Measurements from ENCODE around the gene TAC3.
"Not testable (repeated sequence)": the region's sequence is repeated elsewhere in the genome, so short reads cannot be mapped to it uniquely, and the experiment has no call there.

TAC3 gene

GRCh38 chr12:57001448-57001906, 14.9 kb downstream of the TAC3 start:
- no peak for DNase-seq

- DNase-seq: no peak
Measured at GRCh38 chr12:57000393-57000792, 15.9 kb downstream of the TAC3 start.

DNA sequence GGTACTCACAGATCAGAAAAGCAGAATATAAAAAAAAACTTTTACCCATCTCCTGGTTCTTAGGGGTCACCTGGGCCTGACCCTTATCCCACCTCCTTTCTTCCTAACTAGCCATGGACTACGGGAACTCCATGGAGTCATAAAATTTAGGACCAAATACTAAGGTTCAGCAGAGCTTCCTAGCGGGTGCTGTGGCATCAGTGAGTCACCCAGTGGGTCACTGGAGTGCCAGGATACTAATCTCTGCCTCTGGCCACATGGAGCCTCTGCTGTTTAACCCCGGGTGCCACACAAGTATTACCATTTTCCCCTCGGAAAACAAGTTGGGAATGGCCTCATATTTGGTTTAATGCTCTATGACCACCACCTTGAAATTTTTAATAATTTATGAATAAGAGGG, 16.9 kb downstream of the TAC3 start:
- no peak for DNase-seq

- no peak for DNase-seq
Measured at GRCh38 chr12:56998981-56999380, 17.3 kb downstream of the TAC3 start.

GRCh38 chr12:56998316-56998715, 18.0 kb downstream of the TAC3 start:
- DNase-seq: no peak

DNA sequence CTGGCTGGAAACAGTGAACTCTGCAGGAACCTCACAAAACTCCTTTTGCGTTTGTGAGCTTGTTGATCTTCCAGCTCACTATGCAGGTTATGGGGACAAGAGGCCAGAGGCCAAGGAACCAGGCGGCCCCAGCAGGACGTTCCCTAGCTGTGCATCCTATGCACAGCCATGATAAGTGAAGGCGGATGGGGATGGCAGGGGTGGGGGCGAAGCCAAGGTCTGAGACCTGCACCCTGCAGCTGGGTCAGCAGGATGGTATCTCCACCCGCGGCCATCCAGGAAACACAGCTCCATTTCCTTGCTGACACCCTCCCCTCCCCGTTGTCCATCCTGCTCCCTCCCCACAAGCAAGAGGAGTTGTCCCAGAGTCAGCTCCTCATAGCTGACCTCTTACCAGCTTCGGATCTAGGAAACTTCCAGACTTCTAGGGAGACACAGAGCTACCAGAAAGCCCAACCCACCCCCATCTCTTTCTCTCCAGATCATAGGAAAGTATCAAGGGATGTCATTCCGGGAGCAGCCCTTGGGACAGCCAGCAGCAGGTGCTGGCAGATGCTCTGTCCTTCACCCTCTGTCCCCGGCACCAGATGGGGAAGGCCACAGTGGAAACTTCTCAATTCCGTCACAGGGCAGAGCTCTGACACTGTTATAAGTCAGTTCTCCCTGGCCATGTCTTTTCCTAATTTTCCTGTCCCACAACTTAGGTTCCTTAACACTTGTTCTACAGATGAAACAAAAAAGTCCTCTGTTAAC, 19.4 kb downstream of the TAC3 start:
- no peak for DNase-seq

DNA sequence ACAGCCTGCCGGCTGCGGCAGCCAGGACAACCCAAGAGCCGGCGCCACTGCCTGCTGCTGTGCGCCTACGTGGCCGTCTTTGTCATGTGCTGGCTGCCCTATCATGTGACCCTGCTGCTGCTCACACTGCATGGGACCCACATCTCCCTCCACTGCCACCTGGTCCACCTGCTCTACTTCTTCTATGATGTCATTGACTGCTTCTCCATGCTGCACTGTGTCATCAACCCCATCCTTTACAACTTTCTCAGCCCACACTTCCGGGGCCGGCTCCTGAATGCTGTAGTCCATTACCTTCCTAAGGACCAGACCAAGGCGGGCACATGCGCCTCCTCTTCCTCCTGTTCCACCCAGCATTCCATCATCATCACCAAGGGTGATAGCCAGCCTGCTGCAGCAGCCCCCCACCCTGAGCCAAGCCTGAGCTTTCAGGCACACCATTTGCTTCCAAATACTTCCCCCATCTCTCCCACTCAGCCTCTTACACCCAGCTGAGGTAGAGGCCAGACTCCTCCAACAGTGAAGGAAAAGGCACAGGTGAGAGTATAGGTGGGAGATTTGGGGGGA, 20.3 kb downstream of the TAC3 start:
- no peak for DNase-seq

- no peak for DNase-seq
Measured at GRCh38 chr12:56995201-56995929, 21.0 kb downstream of the TAC3 start.

GRCh38 chr12:56994231-56994746, 22.0 kb downstream of the TAC3 start:
- DNase-seq: no peak

GRCh38 chr12:56993346-56993745, 23.0 kb downstream of the TAC3 start:
- DNase-seq: no peak

- DNase-seq: no peak
Measured at GRCh38 chr12:56991319-56992246, 24.7 kb downstream of the TAC3 start.

- no peak for DNase-seq
Measured at GRCh38 chr12:56990648-56991318, 25.5 kb downstream of the TAC3 start.

- no peak for DNase-seq
Measured at GRCh38 chr12:56989861-56990610, 26.3 kb downstream of the TAC3 start.

GRCh38 chr12:56988207-56988739, 28.1 kb downstream of the TAC3 start:
- no peak for DNase-seq

GRCh38 chr12:56987551-56988053, 28.7 kb downstream of the TAC3 start:
- no peak for DNase-seq

GRCh38 chr12:56987011-56987410, 29.3 kb downstream of the TAC3 start:
- no peak for DNase-seq

DNA sequence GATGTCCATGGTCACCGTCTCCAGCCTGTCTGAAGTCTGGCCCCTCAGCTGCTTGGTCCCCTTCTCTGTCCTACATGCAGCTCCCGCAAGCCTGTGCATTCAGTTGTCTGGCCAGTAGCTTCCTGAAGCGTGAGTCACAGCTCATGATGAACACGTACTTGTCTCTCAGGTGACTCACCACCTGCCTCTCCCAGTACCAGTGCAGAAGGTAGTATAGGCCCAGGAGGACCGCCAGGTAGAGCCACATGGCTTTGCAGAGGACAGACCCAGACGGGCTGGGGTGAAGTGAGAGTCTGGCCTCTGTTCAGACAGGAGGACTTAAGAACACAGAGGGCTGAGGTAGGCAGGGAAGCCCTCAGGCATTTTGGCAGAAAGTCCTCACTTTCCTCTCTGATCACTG, 30.6 kb downstream of the TAC3 start:
- not testable (repeated sequence) for DNase-seq

DNA sequence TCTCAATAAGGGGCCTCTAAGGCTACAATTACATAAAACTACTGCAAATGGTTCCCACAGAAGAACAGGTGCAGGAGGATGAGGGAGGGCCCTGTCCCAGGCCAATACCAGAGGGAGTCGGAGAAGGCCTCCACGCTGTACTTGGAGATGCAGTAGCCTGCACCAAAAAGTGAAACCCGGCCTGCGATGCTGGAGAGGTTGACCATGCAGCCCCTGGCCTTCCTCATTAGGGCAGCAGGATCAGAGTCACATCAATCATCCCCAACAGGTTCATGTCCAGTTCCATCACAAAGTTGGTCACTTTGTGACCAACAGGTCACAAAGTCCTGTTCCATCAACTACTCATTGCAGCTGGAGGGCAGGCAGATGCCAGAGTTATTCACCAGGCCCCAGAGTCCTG, 32.9 kb downstream of the TAC3 start:
- DNase-seq: no peak

- DNase-seq: not testable (repeated sequence)
Measured at GRCh38 chr12:56982578-56983236, 33.6 kb downstream of the TAC3 start.

- no peak for DNase-seq
Measured at GRCh38 chr12:56980941-56981530, 35.3 kb downstream of the TAC3 start.

Measured in DMS79 (cell line).